Activated CD4-positive, CD25-positive, alpha-beta regulatory T cell (primary cell): ENCODE data around the gene WSB2.
"Not testable (repeated sequence)": the region's sequence is repeated elsewhere in the genome, so short reads cannot be mapped to it uniquely, and the experiment has no call there.

Experiments
- DNase-seq, 4 experiments: peaks; one replicate each; lab custom pipeline; 2025; lab: John Stamatoyannopoulos, UW

WSB2 gene

DNA sequence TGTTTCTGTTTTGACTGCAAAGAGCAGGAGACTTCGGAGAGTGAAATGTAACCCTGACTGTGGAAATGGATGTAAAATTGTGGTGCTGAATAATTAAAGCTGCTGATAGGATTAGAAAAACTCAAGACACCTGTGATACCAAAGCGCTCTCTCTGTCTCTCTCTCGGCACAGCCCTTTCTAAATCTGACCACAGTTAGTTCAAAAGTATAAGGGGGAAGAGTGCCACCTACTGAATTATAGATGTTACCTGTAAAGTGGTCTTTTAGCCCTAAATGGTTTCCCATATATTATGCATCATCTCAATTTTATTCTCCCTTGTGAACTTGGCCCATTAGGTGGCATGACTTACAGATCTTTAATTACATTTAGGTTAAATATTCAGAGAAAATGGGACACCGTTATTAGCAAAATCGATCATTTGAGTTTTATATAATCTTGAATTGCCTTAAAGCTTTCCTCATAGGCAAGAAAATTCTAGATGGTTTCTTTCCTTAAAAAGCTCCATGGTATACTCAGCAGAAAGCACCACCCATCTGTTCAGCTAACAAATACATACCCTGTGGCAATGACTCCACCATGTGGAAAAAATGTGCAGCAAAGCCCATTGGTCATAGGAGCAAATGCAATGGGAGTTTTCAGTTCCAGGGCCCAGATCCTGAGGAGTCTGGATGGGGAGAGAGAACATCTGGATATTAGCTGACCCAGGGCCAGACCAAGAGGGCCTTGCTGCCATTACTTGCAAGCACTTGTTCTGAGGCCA, 26.4 kb downstream of the WSB2 start:
- DNase-seq, result no peak

DNA sequence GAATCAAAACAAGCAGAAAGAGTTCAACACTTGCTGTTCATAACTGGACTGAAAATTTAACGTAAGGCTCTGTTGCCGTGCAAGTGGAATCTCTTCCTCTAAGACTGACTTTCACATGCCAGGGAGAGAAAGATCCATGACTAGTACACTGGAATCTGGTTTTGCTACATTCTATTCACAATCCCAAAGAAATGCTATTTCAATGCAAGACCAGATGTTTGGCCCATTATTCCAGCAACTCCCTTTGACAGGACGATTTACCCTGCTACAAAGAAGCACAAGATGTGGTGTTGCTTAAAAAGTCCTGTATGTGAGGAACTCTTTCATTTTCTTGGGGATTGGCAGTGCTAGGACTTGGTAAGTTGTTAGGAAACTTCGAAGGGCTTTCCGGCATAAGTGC, 27.1 kb downstream of the WSB2 start:
- no peak for DNase-seq

DNA sequence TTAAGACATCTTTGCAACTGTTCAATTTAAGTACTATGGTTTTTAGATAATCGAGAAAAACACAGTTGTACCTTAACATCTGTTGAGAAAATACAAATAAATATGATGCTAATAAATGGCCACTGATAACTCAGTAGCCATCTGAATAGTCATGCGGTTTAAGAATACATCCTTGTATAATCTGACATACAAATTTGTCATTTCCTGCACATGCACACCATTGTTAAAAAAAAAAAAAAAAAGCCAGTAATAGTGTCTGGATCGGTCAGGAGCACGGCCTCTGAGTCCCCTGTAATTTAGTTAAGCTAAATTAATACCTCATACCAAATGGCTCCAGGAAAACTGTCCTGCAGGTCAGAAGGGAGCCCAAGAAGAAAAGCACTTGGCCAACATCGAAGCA, 27.7 kb downstream of the WSB2 start:
- DNase-seq, result no peak

DNA sequence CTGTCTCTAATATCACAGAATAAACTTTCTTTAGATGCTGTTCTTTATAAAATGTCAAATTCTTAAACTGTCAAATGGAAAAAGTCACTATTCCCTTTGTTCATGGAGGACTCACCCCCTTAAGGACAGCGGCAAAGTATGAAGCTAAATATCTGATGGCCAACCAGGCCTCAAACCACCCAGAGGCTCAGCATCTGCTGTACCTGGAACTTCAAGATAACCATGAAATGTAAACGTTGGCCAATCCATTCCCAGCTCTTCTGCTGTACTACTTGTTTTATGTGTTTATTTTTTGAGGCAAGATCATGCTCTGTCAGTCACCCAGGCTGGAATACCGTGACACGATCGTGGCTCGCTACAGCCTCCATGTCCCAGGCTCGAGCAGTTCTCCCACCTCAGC, 28.8 kb downstream of the WSB2 start:
- no peak for DNase-seq

DNA sequence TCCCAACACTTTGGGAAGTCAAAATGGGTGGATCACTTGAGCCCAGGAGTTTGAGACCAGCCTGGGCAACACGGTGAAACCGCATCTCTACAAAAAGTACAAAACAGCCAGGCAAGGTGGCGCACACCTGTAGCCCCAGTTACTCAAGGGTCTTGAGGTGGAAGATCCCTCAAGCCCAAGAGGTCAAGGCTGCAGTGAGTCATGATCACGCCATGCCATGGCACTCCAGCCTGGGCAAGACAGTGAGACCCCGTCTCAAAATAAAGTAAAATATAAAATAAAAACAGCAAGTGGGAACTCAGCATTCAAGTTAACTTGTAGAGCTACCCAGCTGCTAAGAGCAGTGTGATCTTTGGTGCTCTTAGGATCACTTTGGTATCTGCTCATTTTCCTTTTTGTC, 31.8 kb downstream of the WSB2 start:
- no peak for DNase-seq

DNA sequence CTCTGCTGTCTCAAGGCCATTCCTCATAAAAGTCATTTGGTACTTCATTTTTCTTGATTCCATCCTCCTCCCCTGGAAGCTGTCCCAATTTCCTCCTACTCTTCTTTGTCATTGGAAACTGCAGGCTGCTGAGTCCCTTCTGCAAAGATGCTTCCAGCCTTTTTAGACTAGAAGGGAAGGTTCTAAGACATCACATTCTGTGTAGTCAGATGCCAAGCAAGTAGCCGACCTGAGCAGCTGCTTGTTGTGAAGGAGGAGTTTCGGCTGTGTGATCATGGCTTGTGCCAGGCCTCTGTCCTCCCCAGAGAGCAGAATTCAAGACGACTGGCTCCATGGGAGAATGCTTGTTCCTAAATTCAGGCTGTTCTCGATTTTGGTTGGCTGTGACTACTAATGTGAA, 35.8 kb downstream of the WSB2 start:
- no peak for DNase-seq

DNA sequence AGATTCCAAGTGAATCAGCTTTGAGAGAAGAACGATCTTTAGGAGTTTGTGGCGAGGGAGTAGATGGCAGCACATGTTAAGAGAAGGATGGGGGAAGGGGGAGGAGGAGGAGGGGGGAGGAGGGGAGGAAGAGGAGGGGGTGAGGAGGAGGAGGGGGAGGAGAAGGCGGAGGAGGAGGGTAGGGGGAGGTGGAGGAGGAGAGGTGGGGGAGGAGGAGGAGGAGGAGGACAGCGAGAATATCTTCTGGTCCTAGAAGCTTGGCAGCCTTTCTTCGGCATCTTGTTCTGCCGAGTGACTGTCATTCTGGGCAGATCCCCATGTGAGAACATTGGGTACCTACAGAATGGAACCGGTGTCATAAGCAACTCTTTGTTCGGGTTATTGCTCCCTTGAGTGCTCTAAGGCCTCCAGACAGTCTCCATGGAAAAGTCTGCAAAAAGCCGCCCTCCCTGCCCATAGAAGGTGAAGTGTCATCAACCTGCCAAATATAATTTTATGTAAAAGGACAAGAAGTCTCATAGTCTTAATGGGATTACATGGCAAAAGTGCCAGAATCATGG, 37.6 kb downstream of the WSB2 start:
- DNase-seq, result no peak

DNA sequence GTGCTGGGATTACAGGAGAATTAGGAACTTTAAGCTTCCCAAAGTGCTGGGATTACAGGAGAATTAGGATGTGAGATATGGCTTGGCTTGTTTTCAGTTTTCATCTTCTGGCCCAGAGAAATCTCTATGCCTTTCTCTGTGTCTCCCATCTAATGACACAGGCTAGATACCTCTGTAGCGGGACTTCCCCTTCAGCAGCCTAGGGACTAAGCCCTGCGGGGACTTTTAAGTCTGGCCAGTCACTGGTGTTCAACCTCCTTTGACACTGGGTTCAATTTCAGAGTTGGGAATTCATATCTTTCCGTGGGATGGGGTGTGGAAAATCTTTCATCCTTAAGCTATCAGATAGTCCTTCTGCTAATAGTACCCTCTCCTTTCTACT, 38.3 kb downstream of the WSB2 start:
- no peak for DNase-seq

DNA sequence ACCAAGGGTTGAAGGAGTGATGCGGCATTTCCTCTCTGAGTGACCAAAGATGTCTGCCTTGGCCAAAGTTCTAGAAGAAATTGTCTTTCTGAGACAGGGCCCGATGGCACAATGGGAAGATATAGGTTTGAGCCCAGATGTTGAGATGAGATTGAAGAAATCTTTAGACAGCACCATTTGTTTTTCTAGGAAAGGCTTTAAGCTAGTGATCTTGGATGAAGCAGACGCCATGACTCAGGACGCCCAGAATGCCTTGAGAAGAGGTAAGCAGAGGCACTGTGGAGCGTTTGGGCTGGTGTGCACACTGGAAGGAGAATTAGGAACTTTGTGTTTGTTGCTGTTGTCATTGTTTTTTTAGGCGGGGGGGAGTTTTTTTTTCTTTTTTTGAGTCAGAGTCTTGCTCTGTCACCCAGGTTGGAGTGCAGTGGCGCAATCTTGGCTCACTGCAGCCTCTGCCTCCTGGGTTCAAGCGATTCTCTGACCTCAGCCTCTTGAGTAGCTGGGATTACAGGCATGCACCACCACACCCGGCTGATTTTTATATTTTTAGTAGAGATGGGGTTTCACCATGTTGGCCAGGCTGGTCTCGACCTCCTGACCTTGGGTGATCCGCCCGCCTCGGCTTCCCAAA, 38.8 kb downstream of the WSB2 start:
- DNase-seq, result not testable (repeated sequence)

DNA sequence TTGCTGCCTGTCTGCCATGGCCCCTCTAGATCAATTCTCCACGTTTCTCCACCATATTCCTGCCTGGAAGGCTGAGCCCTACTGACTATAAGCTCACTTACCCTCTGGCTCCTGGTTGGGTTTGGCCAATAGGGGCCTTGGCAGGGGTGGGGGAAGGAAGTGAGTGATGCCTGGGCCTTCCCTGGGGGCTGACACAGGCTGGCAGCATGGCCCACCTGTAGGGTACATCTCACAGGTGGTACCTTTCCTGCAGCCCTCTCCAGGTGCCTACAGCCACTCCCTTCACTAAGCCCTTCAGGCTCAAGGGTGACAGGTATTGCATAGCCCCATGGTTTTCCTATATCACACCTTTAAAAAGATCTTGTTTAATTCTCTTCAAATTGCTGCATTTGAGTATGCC, 40.9 kb downstream of the WSB2 start:
- no peak for DNase-seq

DNA sequence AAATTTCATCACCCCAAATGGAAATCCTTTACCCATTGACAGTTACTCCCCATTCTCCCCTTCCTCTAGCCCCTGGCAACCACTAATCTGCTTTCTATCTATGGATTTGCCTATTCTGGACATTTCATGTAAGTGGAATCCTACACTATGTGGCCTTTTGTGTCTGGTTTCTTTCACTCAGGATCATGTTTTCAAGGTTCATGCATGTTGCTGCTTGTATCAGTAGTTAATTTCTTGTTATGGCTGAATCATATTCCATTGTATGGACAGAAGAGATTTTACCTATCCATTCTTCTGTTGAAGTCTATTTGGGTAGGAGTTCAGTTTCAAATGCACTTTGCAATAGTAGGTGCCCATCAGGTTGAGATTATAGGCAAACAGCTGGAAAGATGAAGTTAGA, 43.1 kb downstream of the WSB2 start:
- no peak for DNase-seq

DNA sequence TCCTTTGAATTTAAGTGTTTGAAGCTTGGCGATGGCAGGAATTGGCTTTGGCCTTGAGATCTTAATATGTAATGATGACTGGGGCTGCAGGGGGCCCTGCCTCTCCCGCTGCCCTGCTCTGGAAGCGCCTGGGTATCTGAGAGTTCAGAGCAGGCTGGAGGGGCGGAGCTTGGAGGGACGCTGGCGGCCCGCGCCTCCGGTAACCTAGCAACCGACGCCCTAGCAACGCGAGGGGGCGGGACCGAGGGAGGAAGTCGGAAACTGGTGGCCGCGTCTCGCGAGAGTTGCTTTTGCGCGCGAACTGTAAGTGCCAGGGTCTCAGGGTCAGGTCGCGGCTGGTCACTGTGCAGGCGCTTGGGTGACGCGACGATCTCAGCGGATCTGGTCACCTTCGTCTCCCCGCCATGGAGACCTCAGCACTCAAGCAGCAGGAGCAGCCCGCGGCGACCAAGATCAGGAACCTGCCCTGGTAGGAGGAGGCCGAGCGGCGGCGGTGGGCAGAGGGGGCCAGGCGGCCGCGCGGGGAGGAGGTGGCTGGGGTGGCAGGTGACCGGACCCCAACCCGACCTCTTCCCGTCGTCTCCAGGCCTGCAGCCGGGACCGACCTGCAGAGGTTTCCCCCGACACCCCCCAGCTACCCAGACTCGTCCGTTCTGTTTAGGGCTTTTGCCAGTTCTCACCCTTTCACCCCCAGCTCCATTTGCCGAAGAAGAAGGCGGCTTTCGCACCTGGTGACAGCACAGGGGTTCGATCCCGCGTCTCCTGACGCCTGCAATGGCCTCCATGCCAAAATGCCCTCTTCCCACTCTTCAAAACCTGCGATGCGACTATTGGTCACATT, 44.3 kb downstream of the WSB2 start, which contains the start of gene RFC5:
TSS of gene RFC5 (plus strand) at position 280 of the 841 bp plus-strand sequence. CDS start at position 405, 125 bp downstream.
- peak; percentile 92 to 97 (median 94) for DNase-seq

DNA sequence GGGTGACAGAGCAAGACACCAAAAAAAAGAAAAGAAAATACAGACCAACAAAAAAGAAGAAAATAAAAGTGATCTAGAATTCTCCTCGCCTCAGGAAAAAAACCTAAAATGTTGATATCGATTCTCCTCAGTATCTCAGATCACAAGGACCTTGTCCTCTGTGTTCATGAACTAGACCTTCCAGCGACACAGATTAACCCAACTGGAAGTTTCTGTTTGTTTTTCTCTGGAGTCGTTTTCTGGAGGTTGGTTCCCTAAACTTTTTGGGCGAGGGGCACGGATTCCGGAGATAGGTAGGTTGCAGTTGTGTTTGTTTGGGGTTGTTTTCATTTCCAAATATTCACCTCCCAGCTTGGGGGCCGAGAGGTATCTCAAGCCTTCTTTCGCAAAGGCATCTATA, 45.0 kb downstream of the WSB2 start:
- DNase-seq, result no peak

DNA sequence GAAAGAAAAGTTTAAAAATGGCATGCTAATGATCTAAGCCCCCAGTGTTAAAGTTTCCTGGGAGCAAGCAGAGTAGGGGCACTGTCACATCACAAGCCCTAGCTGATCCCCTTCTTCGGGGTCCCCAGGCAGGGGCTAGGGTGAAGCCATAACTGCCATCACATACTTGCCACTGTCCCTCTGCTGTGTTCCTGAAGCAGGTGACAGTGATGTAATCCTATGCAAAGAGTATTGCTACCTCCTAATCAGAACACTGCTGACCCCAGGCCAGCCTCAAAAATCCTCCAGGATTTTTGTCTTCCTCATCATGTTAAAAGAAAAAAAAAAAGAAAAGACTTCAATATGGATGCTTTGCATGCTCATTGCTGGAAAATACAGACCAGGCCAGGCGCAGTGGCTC, 45.7 kb downstream of the WSB2 start:
- no peak for DNase-seq

DNA sequence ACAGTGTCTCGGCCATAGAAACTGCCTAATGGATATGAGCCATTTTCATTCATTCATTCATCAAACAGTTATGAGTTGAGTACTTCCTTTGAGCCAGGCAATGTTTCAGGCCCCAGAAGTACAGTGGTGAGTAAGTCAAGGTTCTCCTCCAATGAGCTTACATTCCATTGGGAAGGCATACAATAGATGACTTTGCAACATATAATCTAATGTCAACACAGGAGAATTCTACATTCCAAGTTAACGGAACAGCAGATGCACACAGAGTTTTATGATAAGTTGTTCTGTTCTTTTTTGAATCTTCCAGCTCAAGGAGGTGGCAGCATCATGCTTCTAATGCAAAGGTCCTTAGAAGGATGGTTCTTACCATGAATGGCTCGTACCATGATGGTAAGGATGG, 47.7 kb downstream of the WSB2 start:
- no peak for DNase-seq

DNA sequence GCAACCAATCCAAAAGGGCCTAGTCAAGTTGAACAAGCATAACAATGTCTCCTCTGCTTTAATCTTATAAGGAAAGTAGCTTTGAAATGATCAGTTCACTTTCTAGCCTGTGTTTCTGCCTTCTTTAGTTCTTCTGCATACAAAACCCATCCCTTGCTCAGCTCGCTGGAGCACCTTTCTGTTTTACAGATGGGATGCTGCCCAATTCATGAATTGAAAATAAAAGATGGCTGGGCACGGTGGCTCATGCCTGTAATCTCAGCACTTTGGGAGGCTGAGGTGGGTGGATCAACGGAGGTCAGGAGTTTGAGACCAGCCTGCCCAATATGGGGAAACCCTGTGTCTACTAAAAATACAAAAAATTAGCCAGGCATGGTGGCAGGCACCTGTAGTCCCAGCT, 49.0 kb downstream of the WSB2 start:
- no peak for DNase-seq

DNA sequence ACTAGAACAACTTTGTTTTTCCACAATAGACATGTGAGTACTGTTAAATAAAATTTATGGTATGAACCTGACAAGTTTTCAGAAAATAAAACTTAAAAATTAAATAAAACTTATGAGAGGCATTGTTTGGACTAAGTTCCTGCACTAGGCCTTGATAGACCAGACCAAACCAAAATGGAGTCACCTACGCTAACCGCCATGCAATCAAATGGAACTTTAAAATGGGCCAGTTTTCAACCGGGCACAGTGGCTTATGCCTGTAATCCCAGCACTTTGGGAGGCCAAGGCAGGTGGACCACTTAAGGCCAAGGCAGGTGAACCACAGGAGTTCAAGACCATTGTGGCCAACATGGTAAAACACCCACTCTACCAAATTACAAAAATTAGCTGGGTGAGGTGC, 49.6 kb downstream of the WSB2 start:
- no peak for DNase-seq

DNA sequence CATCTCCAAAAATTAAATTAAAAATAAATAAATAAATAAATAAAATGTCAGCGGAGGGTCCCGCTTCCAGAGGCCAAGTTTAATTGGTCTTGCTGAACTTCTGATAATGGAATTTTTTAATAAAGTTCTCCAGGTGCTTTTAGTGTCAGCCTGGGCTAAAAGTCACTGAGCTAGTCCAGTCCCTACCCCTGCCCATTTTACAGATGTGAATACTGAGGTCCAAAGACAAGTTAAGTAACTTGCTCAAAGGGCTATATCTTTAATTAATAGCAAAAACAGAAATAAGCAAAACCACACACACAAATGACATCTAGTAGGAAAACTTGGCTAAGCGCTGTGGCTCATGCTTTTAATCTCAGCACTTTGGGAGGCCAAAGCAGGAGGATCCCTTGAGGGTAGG, 50.1 kb downstream of the WSB2 start:
- no peak for DNase-seq

DNA sequence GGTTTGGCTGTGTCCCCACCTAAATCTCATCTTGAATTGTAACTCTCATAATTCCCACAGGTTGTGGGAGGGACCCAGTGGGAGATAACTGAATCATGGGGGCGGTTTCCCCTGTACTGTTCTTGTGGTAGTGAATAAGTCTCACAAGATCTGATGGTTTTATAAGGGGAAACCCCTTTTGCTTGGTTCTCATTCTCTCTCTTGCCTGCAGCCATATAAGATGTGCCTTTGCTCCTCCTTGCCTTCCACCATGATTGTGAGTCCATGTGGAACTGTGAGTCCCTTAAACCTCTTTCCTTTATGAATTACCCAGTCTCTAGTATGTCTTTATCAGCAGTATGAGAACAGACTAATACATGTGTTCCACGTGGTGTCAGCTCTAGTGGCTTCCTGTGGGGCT, 61.2 kb downstream of the WSB2 start:
- not testable (repeated sequence) for DNase-seq

DNA sequence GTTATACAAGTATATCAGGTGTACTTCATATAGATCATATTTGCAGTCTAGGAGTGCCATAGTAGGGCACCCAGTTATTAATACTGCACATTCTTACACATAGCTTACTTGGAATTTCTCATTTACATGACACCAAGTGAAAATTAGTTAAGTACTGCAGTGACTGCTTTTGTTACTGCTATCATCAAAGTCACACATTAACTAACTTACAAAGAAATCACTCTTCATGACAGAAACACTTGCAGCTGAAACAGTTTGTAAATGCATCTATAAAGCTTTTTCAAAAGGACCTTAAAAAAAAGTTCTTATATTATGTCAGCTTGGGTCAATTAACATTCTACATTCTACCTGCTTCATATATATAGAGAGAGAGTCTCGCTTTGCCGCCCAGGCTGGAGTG, 62.3 kb downstream of the WSB2 start:
- DNase-seq, result no peak

DNA sequence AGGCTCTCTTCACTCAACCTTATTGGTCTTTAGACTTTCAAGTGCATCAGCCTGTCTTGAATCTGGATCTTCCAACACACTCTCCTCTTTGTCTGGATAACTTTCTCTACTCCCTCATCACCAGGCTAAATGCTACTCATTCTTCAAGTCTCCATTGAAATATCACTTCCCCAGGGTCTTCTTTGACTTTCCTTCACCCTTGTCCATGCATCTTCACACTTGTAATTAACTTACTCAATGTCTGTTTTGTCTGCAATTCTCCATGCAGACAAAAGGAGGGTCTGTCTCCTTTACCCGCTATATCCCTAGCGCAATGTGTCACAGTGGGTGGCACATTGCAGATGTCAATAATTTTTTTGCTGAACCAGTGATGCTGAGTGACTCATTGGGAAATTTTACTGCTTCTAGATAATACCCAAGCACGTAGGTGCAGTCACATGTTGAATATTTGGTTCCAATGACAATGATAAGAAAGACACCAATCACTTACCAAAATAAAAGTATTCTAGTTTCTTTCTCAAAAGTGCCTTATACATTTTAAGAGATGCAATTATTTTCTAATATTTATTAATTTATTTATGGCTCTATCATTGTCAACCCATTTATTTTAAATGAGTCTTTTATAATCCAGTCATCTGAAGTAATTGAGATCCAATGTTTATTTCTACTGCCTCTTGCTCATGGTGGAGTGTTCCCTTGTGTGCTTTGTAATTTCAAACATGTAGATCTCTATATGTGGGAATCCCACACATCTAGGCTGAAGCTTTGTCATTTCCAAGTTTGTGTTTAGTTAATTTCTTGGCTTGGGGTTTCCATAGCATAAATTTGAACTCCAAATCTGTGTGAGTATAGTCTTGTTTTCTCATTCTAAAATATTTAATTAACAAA, 66.2 kb downstream of the WSB2 start:
- DNase-seq, result no peak
